Adipose tissue (tissue), 3 donors: ENCODE measurements around the gene TMIE. TPM values are rescaled to one million over a fixed set of nuclear protein-coding genes. Genes with fewer than 3 reads are reported as not detected.

Experiments used
- H3K27ac ChIP-seq: one replicate; pipeline ENCODE4 v1.5.1; 2013; ENCODE audit warnings: low read depth, low read length
- WGBS, 3 donors: extraction: QIAGEN DNeasy Blood & Tissue Kit; methylation state at CpG; one replicate each; pipeline ENCODE4 v1.1.7; 2013; 5-methylcytosine and 5-hydroxymethylcytosine counted together
- polyA plus RNA-seq, 3 donors: library from polyadenylated mRNA; stranded (reverse); fragments of 200-250 nt; gene quantifications; one replicate each; pipeline ENCODE4 v1.2.3, GENCODE V29; 2013
- donor health status: healthy with polysubstance abuse.
- donor health status: Bipolar disorder and iron deficiency.
- donor health status: healthy.

The TMIE gene
- polyA plus RNA-seq, 3 donors: 0.14 to 0.34 (median 0.33) TPM

- WGBS, 3 donors: 87 to 92% (median 89%) methylated on average over 10 of the region's 10 CpGs
- H3K27ac ChIP-seq: no peak overlapping the region
Observed at GRCh38 chr3:46714728-46715506, 13.7 kb downstream of the TMIE start.

- H3K27ac ChIP-seq: no peak overlapping the region
- WGBS, 3 donors: 91 to 92% (median 91%) methylated on average over 11 of the region's 11 CpGs
Observed at GRCh38 chr3:46715507-46716175, 14.4 kb downstream of the TMIE start.

- 89 to 92% (median 90%) methylated on average over 19 of the region's 19 CpGs for WGBS, 3 donors
- no peak overlapping the region for H3K27ac ChIP-seq
Observed at GRCh38 chr3:46716461-46717441, 15.6 kb downstream of the TMIE start.

GRCh38 chr3:46717447-46718231, 16.4 kb downstream of the TMIE start, which contains the start of gene PRSS50:
PRSS50 (minus strand) TSS chr3:46717869; CDS start chr3:46717824, 45 bp downstream.
- WGBS, 3 donors: 41 to 65% (median 54%) methylated on average over 51 to 61 of the region's 61 CpGs
- no peak within 1 kb of the TSS for H3K27ac ChIP-seq

- H3K27ac ChIP-seq: no peak overlapping the region
- 82 to 89% (median 86%) methylated on average over 2 of the region's 2 CpGs for WGBS, 3 donors
Observed at GRCh38 chr3:46719044-46719565, 17.9 kb downstream of the TMIE start.

GRCh38 chr3:46719735-46720271, 18.6 kb downstream of the TMIE start:
- no peak overlapping the region for H3K27ac ChIP-seq
- WGBS, 3 donors: 82 to 94% (median 90%) methylated on average over 4 of the region's 4 CpGs

GRCh38 chr3:46721009-46721408, 19.8 kb downstream of the TMIE start:
- no peak overlapping the region for H3K27ac ChIP-seq
- 69 to 100% (median 97%) methylated on average over 2 of the region's 2 CpGs for WGBS, 3 donors

- WGBS, 3 donors: 90 to 95% (median 95%) methylated on average over 5 of the region's 5 CpGs
- H3K27ac ChIP-seq: no peak overlapping the region
Observed at GRCh38 chr3:46722443-46722842, 21.3 kb downstream of the TMIE start.

- no peak overlapping the region for H3K27ac ChIP-seq
- WGBS, 3 donors: 66 to 86% (median 83%) methylated on average over 4 of the region's 4 CpGs
Observed at GRCh38 chr3:46724424-46724823, 23.2 kb downstream of the TMIE start.

GRCh38 chr3:46725621-46726314, 24.6 kb downstream of the TMIE start:
- WGBS, 3 donors: 61 to 75% (median 64%) methylated on average over 6 of the region's 6 CpGs
- no peak overlapping the region for H3K27ac ChIP-seq

- H3K27ac ChIP-seq: no peak overlapping the region
- 86 to 91% (median 89%) methylated on average over 4 of the region's 4 CpGs for WGBS, 3 donors
Observed at GRCh38 chr3:46729038-46729437, 27.8 kb downstream of the TMIE start.

- 48 to 78% (median 68%) methylated on average over 2 of the region's 2 CpGs for WGBS, 3 donors
- no peak overlapping the region for H3K27ac ChIP-seq
Observed at GRCh38 chr3:46730819-46731218, 29.6 kb downstream of the TMIE start.

GRCh38 chr3:46731795-46732194, 30.6 kb downstream of the TMIE start:
- WGBS, 3 donors: 88 to 92% (median 90%) methylated on average over 3 of the region's 3 CpGs
- H3K27ac ChIP-seq: no peak overlapping the region

- 81 to 86% (median 83%) methylated on average over 9 of the region's 9 CpGs for WGBS, 3 donors
- no peak overlapping the region for H3K27ac ChIP-seq
Observed at GRCh38 chr3:46733026-46733800, 32.0 kb downstream of the TMIE start.

GRCh38 chr3:46734773-46735172, 33.6 kb downstream of the TMIE start:
- WGBS, 3 donors: 73 to 75% (median 75%) methylated on average over 4 of the region's 4 CpGs

More at GRCh38 chr3:46734773-46735172, 33.6 kb downstream of the TMIE start:
- H3K27ac ChIP-seq: no peak overlapping the region
